ENCODE results near the gene NOX3.

GRCh38 chr6:155439376-155439775 lies 16.3 kb downstream of the NOX3 start:
- no peak for TF ChIP-seq CTCF (conservative IDR thresholded peaks at IDR 0.05 in 1 of 2, IDR thresholded peaks at IDR 0.05 in 1 of 2; ENCODE audit: extremely low read depth in 1 of 2, insufficient read depth in 1 of 2, low read depth in 1 of 2, low read length in 2 of 2)
- TF ChIP-seq EZH2 (IDR thresholded peaks at IDR 0.05; ENCODE audit: borderline replicate concordance, low read length), result no peak
